HL-60/S4 treated with phorbol 12-myristate 13-acetate at 8.2 ng/mL for 4 days and 3 days (cell line): ENCODE data around the gene SPOP.
"Not testable (repeated sequence)": the region's sequence is repeated elsewhere in the genome, so short reads cannot be mapped to it uniquely, and the experiment has no call there.

ENCODE experiments used
- in situ Hi-C: fragments of 300-500 bp; cut with MboI; formaldehyde crosslinking; loops from 2 replicates; pipeline ENCODE4 v1.15.0; 2022; ENCODE audit warnings: low sequenced_read_pairs

SPOP gene

GRCh38 chr17:49576088-49576916 lies 101.6 kb downstream of the SPOP start:
- in situ Hi-C loops, result loop anchor here (10.0 kb wide), 2 partner anchors 278 to 438 kb away; no protein-coding TSS in a partner anchor

DNA sequence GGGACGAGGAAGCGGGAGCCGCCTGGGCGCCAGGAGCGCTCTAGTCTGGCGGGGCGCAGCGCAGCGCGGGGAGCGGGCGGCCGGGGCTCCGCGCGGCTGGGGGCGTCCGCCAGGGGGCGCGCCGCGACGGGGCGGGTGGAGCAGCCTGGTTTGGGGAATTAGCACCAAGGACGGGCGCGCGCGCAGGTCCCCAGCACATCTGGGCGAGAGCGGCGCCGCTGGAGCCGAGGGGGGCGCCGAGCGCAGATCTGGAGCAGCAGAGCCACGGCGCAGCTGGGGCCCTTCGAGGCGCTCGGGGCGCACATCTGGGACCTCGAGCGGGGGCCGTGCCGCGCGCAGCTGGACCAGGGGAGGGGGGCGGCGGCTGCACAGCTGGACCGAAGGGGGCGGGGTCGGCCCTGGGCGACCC lies 102.2 kb downstream of the SPOP start, which contains the start of gene NXPH3:
NXPH3 (plus strand) TSS at position 193 of the 409 bp plus-strand sequence. CDS start 349 bp downstream, outside the sequence.
- in situ Hi-C loops, result loop anchor here (10.0 kb wide), 2 partner anchors 279 to 439 kb away; no protein-coding TSS in a partner anchor

DNA sequence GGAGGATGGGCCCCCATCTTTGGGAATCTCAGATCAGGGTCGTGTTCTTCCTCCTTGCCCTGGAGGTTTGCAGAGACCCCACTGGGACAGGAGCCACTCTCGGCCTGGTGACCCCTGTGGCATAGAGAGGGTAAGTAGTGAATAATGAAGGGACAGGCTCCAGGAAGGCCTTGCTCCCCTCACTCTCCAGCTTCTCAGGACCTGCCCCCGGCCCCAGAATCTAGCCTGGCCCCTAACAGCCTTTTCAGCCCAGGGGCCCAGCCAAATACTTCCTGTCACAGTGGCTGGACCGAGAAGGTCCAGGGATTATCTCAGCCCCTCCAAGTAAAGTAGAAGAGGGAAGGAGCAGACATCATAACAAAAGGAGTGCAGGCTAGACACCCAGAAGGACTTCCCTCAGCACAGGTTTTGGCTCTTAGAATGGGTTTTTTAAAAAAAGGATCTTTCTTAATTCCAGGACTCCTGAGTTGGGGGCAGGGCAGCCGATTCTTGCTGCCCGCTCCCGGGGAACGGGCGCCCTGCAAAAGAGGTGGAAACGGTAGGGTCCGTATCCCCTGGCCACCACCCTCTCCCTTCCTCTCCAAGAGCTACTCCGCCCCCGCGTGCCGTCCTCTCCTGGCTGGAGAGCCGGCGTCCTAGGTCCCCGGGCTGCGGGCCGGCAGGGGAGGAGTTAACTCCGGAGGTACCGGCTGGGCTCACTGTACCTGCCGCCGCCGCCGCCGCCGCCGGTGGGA lies 102.8 kb downstream of the SPOP start:
- in situ Hi-C loops, result loop anchor here (5.0 to 10.0 kb wide), 3 partner anchors 122 to 440 kb away; no protein-coding TSS in a partner anchor

- in situ Hi-C loops, result loop anchor here (5.0 to 10.0 kb wide), 3 partner anchors 123 to 440 kb away; no protein-coding TSS in a partner anchor
Observed at GRCh38 chr17:49574323-49574781, 103.5 kb downstream of the SPOP start.

GRCh38 chr17:49573510-49574322 lies 104.2 kb downstream of the SPOP start:
- in situ Hi-C loops, result loop anchor here (5.0 to 10.0 kb wide), 3 partner anchors 124 to 441 kb away; no protein-coding TSS in a partner anchor

GRCh38 chr17:49572806-49573420 lies 105.0 kb downstream of the SPOP start:
- in situ Hi-C loops, result loop anchor here (5.0 to 10.0 kb wide), 3 partner anchors 124 to 442 kb away; no protein-coding TSS in a partner anchor

DNA sequence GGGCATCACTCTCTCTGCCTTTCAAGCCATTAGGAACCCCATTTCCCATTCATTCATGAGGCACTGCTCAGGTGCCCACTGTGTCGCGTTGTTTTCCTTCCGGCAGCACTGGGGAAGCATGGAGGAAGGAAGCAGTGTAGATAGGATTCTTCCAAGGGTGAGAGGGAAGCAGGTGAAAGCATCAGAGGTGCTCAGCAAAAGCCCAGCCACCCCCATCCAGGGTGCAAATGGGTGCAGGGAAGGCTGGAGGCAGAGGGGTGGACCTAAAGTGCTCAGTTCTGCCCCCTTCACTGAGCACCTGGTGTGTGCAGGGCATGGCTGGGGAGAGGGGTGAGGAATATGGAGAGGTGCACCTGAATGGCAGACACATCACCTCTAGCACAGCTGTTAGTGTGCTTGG lies 105.7 kb downstream of the SPOP start:
- in situ Hi-C loops, result loop anchor here (5.0 to 10.0 kb wide), 3 partner anchors 125 to 443 kb away; no protein-coding TSS in a partner anchor

GRCh38 chr17:49571764-49572163 lies 106.1 kb downstream of the SPOP start:
- in situ Hi-C loops, result loop anchor here (5.0 to 10.0 kb wide), 3 partner anchors 126 to 443 kb away; no protein-coding TSS in a partner anchor

GRCh38 chr17:49571283-49571682 lies 106.6 kb downstream of the SPOP start:
- in situ Hi-C loops, result loop anchor here (5.0 to 10.0 kb wide), 3 partner anchors 126 to 444 kb away; no protein-coding TSS in a partner anchor

DNA sequence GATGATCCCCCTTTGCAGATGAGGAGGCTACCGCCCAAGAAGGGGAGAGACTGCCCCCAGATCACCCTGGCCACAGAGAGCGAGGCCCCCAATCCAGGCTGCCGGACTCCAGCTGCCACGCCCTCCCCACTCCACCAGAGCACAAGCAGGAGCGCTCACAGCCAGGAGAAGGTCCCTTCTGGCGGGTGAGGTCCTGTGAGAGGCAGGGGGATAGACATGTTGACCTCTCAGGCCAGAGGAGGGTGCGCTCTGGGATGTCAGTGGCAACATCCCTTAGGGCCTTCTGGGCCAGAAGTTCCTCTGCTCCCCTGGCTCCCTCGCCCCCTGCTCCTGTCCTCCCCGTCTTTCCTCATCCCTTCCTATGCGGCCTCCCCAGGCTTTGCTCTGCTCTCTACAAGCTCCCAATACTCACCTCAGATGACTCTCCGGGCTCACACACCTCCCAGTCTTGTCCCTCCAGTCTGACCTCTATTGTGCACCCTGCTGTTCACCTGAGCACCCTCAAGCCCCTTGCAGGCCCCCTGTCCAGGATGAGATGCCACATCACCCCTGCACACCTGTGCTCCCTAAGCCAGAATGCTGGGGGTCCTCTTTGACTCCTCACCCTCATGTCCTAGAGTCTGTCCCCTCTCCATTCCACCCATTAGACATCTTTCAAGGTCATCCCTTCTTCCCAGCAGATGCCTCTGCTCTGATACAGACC lies 107.2 kb downstream of the SPOP start:
- in situ Hi-C loops, result loop anchor here (5.0 to 10.0 kb wide), 3 partner anchors 127 to 444 kb away; no protein-coding TSS in a partner anchor

GRCh38 chr17:49568695-49569047 lies 109.2 kb downstream of the SPOP start:
- in situ Hi-C loops, result not testable (repeated sequence)

DNA sequence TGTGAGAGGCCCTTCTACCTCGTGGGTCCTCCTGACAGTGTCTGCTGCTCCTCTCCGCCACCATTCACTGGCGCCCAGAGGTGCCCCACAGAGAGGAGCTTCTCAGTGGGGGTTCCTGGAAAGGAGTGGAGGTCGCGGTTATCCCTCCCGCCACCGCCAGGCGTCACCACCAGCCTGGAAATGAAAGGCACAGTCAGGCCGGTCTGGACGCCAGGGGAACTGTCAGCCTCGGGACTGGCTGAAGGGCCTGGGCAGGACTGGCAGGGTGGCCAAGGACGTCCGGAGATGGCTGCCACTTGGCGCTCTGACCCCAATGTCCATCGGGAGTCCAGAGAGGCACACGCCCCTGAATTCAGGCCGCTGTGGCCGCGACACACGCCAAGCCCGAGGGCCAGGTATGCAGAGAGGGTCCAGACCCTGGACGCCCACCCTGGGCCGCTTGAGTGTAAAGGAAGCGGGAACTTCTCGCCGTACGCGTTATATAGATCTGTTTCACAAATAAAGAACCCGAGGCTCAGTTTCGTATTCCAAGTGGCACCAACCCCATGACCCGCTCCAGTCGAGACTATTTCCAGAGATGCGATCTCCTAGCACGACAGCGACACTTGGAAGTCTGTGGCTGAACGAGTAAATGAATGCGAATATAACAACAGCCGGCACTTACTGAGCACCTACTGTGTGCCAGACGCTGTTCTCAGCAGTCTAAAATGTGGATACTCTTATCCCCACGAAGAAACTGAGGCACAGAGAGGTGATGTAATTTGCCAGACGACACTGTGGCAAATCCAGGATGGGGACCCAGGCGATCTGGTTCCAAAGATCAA lies 109.8 kb downstream of the SPOP start:
- in situ Hi-C loops, result no loop called here

DNA sequence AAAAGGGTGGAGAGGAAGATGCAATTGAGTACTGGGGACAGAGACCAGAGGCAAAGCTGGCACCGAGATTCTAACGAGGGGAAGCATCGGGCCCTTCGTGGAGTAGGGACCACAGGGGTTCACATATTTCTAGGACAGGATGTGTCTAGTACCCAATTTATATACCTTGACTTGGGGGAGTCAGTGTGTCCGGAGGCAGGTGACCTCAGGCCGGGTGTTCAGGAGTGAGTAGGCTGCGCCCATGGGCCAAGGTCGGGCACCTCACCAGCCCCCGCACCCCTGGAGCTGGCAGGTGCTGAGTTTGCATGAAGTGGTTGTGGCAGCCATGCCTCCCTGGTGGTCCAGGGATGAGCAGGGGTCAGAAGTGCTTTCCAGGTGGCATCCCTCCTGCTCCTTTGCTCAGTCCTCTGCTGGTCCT lies 110.8 kb downstream of the SPOP start:
- in situ Hi-C loops, result no loop called here

DNA sequence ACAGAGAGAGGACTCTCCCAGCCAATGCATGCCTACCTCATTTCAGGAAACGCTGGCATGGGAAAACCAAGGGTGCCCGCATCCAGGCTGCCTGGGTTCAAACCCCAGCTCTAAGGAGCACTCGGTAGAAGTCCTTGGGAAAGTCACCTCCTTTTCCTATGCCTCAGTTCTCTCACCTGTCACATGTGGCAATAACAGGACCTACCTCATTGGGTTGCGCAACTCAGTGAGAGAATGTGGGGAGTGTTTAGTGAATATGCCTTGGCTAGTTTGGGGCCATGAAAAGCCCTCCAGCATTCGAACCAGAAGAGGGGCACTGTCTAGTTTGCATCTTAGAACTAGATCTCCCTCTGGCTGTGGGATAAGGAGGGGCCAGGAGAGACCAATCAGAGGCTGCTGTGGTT lies 111.2 kb downstream of the SPOP start:
- in situ Hi-C loops, result no loop called here

DNA sequence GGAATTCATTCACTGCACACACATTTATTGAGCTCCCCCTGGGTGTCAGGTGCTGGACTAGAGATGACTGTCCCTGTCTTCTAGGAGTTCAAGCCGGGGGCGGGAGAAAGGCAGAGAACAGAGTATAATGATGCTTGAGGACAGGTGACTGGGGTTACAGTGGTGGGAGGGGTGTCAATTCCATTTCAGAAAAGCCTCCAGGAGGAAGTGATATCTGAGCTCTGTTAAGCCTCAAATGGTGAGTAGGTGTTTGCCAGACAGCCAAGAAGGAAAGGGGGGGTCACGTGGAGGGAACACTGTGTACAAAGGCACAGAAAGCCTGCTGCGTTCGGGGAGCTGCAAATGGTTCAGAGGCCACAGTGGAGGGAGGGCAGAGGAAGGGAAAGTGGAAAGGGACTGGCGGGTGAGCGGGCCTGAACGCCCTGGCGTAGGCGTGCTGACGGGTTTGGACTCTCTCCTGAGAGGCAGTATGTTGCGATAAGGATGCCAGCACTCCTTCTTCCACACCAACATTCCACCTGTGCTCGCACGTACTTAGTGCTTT lies 111.9 kb downstream of the SPOP start:
- in situ Hi-C loops, result no loop called here

GRCh38 chr17:49564638-49565037 lies 113.3 kb downstream of the SPOP start:
- in situ Hi-C loops, result no loop called here

DNA sequence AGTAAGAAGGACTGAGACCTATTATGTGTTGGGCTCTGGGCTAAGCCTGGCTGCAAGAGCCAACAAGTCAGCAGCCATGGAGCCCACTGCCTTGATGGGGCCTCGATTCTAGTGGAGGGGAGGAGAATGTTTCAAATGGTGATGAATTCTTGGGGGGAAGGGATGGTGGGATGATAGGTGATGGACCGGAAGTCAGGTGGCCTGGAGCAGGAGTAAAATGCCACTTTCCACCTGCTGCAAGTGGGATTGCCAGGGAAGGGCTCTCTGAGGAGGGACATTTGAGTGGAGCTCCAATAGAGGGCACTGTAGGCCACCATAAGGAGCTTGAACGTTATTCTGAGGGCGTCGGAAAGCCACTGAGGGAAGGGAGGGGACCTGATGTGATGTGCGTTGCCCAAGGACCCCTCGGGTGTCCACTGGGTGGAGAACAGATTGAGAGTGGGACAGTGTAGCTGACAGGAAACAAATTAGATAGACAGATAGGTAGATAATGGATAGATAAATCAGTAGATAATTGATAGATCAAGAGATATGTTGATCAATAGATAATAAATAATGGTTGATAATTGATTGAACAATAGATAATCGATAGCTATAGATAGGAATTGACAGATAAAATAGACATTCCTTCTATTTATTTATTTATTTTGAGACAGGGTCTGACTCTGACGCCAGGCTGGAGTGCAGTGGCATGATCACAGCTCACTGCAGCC lies 120.4 kb downstream of the SPOP start:
- in situ Hi-C loops, result loop anchor here (10.0 kb wide), 1 partner anchor 123 kb away; no protein-coding TSS in a partner anchor
